Stimulated activated CD4-positive, alpha-beta T cell treated with anti-CD3 and anti-CD28 coated beads, TNF-alpha, amount 100 ng/mL, for 1 hour (primary cell): Measurements from ENCODE around the gene PILRA.
A peak's percentile ranks its signal among the peaks of the same experiment; 100 is the strongest.

Experiments used
- DNase-seq, 3 donors: peaks; one replicate each; pipeline ENCODE4 v3.0.0-alpha.2; 2020; ENCODE audit warnings: low read depth in 3 of 3, low spot score in 1 of 3

The PILRA gene

GRCh38 chr7:100407285-100408180 lies 34.2 kb downstream of the PILRA start:
- peak in 1 of 3 donors; percentile 15 for DNase-seq

- no peak for DNase-seq
Measured at GRCh38 chr7:100411101-100411500, 37.8 kb downstream of the PILRA start.

- DNase-seq: no peak
Measured at GRCh38 chr7:100413346-100413745, 40.1 kb downstream of the PILRA start.

- no peak for DNase-seq
Measured at GRCh38 chr7:100413889-100414288, 40.6 kb downstream of the PILRA start.

GRCh38 chr7:100415448-100415847 lies 42.2 kb downstream of the PILRA start:
- no peak for DNase-seq

GRCh38 chr7:100418930-100419659 lies 45.8 kb downstream of the PILRA start:
- no peak for DNase-seq

GRCh38 chr7:100419660-100420226 lies 46.5 kb downstream of the PILRA start:
- DNase-seq: no peak

- no peak for DNase-seq
Measured at GRCh38 chr7:100423315-100423714, 50.0 kb downstream of the PILRA start.

- DNase-seq: no peak
Measured at GRCh38 chr7:100425347-100425746, 52.1 kb downstream of the PILRA start.

- no peak for DNase-seq
Measured at GRCh38 chr7:100426516-100426915, 53.2 kb downstream of the PILRA start.

- no peak for DNase-seq
Measured at GRCh38 chr7:100427762-100428198, 54.5 kb downstream of the PILRA start.

GRCh38 chr7:100428199-100428966 lies 55.1 kb downstream of the PILRA start, which contains the start of gene ZCWPW1:
ZCWPW1 (minus strand) TSS chr7:100428703; CDS start chr7:100420649, 8,054 bp downstream.
- peak; percentile 93 to 97 (median 95) for DNase-seq

- DNase-seq: peak; percentile 100
Measured at GRCh38 chr7:100428967-100429636, 55.8 kb downstream of the PILRA start.

- peak; percentile 90 to 98 (median 95) for DNase-seq
Measured at GRCh38 chr7:100429637-100430492, 56.6 kb downstream of the PILRA start, which contains the start of gene MEPCE. MEPCE (plus strand) TSS chr7:100429831; CDS start chr7:100430019, 188 bp downstream.

GRCh38 chr7:100430493-100431285 lies 57.4 kb downstream of the PILRA start:
- DNase-seq: peak in 1 of 3 donors; percentile 28

- no peak for DNase-seq
Measured at GRCh38 chr7:100431286-100431735, 58.0 kb downstream of the PILRA start.

- DNase-seq: no peak
Measured at GRCh38 chr7:100432053-100432452, 58.8 kb downstream of the PILRA start.

GRCh38 chr7:100432621-100433275 lies 59.5 kb downstream of the PILRA start:
- no peak for DNase-seq
